Measurements from ENCODE around the gene POU4F2.

POU4F2 gene

GRCh38 chr4:146647615-146648460 lies 9.1 kb downstream of the POU4F2 start:
- no peak overlapping the region for H3K4me3 ChIP-seq (replicated peaks; ENCODE audit: low read depth, low read length)
- no peaks in the 10 kb centered on the region; the same call in 1 of the 2 replicates for H3K27me3 ChIP-seq (replicated peaks; ENCODE audit: control insufficient read depth, insufficient read depth, low read length)
- DNase-seq (ENCODE audit: extremely low read depth, insufficient read length), result no peak
- no peak for TF ChIP-seq CTCF (IDR thresholded peaks at IDR 0.05; ENCODE audit: insufficient read depth, low read length, poor library complexity, severe bottlenecking)
- H3K36me3 ChIP-seq (ENCODE audit: control insufficient read depth, insufficient read depth, low read length), result no peaks in the 10 kb centered on the region

GRCh38 chr4:146648461-146648783 lies 9.7 kb downstream of the POU4F2 start:
- Histone ChIP-seq H3K36me3 (ENCODE audit: control insufficient read depth, insufficient read depth, low read length) (no peaks in the 10 kb centered on the region), H3K4me3 (replicated peaks; ENCODE audit: low read depth, low read length) (no peak overlapping the region), H3K27me3 (replicated peaks; ENCODE audit: control insufficient read depth, insufficient read depth, low read length) (peaks cover 1% of the 10 kb centered on the region; the same call in 1 of the 2 replicates)
- DNase-seq (ENCODE audit: extremely low read depth, insufficient read length), result no peak
- TF ChIP-seq CTCF (IDR thresholded peaks at IDR 0.05; ENCODE audit: insufficient read depth, low read length, poor library complexity, severe bottlenecking), result no peak

- Histone ChIP-seq H3K4me3 (replicated peaks; ENCODE audit: low read depth, low read length) (no peak overlapping the region), H3K27me3 (replicated peaks; ENCODE audit: control insufficient read depth, insufficient read depth, low read length) (peaks cover 1% of the 10 kb centered on the region; the same call in 1 of the 2 replicates), H3K36me3 (ENCODE audit: control insufficient read depth, insufficient read depth, low read length) (no peaks in the 10 kb centered on the region)
- TF ChIP-seq CTCF (IDR thresholded peaks at IDR 0.05; ENCODE audit: insufficient read depth, low read length, poor library complexity, severe bottlenecking), result no peak
- no peak for DNase-seq (ENCODE audit: extremely low read depth, insufficient read length)
Measured at GRCh38 chr4:146649232-146649631, 10.5 kb downstream of the POU4F2 start.

GRCh38 chr4:146650034-146650433 lies 11.3 kb downstream of the POU4F2 start:
- Histone ChIP-seq H3K27me3 (replicated peaks; ENCODE audit: control insufficient read depth, insufficient read depth, low read length) (peaks cover 1% of the 10 kb centered on the region; the same call in 1 of the 2 replicates), H3K4me3 (replicated peaks; ENCODE audit: low read depth, low read length) (no peak overlapping the region)

GRCh38 chr4:146654687-146655520 lies 16.2 kb downstream of the POU4F2 start:
- Histone ChIP-seq H3K36me3 (ENCODE audit: control insufficient read depth, insufficient read depth, low read length) (no peaks in the 10 kb centered on the region), H3K27me3 (replicated peaks; ENCODE audit: control insufficient read depth, insufficient read depth, low read length) (peaks cover 1% of the 10 kb centered on the region; the same call in 1 of the 2 replicates), H3K4me3 (replicated peaks; ENCODE audit: low read depth, low read length) (no peak overlapping the region)
- no peak for DNase-seq (ENCODE audit: extremely low read depth, insufficient read length)
- TF ChIP-seq CTCF (IDR thresholded peaks at IDR 0.05; ENCODE audit: insufficient read depth, low read length, poor library complexity, severe bottlenecking), result no peak

More at GRCh38 chr4:146650034-146650433, 11.3 kb downstream of the POU4F2 start:
- DNase-seq (ENCODE audit: extremely low read depth, insufficient read length), result no peak
- no peak for TF ChIP-seq CTCF (IDR thresholded peaks at IDR 0.05; ENCODE audit: insufficient read depth, low read length, poor library complexity, severe bottlenecking)
- H3K36me3 ChIP-seq (ENCODE audit: control insufficient read depth, insufficient read depth, low read length), result no peaks in the 10 kb centered on the region

Data from GM06990 (cell line).